Effector memory CD4-positive, alpha-beta T cell (primary cell): Measurements from ENCODE around the gene IL17RA.
A peak's percentile ranks its signal among the peaks of the same experiment; 100 is the strongest.

Experiments used
- DNase-seq, 3 donors: peaks; one replicate each; pipeline ENCODE4 v3.0.0-alpha.2; 2020
- H3K27ac ChIP-seq: 2 replicates; pipeline ENCODE4 v1.7.0; 2013; ENCODE audit warnings: mild to moderate bottlenecking, low read length, moderate library complexity; ENCODE audit not compliant: insufficient read depth, poor library complexity, severe bottlenecking
- H3K27me3 ChIP-seq: replicated peaks from 2 replicates; pipeline ENCODE4 v1.7.0; 2013; ENCODE audit warnings: mild to moderate bottlenecking, low read length; ENCODE audit not compliant: insufficient read depth, control insufficient read depth, poor library complexity, severe bottlenecking
- H3K36me3 ChIP-seq: 2 replicates; pipeline ENCODE4 v1.7.0; 2013; ENCODE audit warnings: mild to moderate bottlenecking, low read length, moderate library complexity; ENCODE audit not compliant: control insufficient read depth, insufficient read depth
- H3K4me1 ChIP-seq: 2 replicates; pipeline ENCODE4 v1.7.0; 2013; ENCODE audit warnings: low read length, mild to moderate bottlenecking; ENCODE audit not compliant: control insufficient read depth, insufficient read depth, poor library complexity, severe bottlenecking
- H3K4me3 ChIP-seq: 2 replicates; pipeline ENCODE4 v1.7.0; 2013; ENCODE audit warnings: low read length, low read depth, mild to moderate bottlenecking; ENCODE audit not compliant: insufficient read depth, poor library complexity, severe bottlenecking
- H3K9me3 ChIP-seq: 2 replicates; pipeline ENCODE4 v1.7.0; 2013; ENCODE audit warnings: mild to moderate bottlenecking, low read length, moderate library complexity; ENCODE audit not compliant: control insufficient read depth

The IL17RA gene

GRCh38 chr22:17149076-17149815, 64.4 kb downstream of the IL17RA start:
- peaks cover 14% of the 10 kb centered on the region for H3K36me3 ChIP-seq
- H3K4me3 ChIP-seq, result no peak overlapping the region

GRCh38 chr22:17152340-17152739, 67.5 kb downstream of the IL17RA start:
- no peaks in the 10 kb centered on the region for H3K9me3 ChIP-seq
- peaks cover 9% of the 10 kb centered on the region for H3K36me3 ChIP-seq
- H3K4me3 ChIP-seq, result no peak overlapping the region
- peaks cover 2% of the 10 kb centered on the region for H3K4me1 ChIP-seq
- no peaks in the 10 kb centered on the region for H3K27me3 ChIP-seq
- H3K27ac ChIP-seq, result no peak overlapping the region
- DNase-seq, result no peak

More at GRCh38 chr22:17149076-17149815, 64.4 kb downstream of the IL17RA start:
- H3K4me1 ChIP-seq, result no peaks in the 10 kb centered on the region
- no peak for DNase-seq
- no peaks in the 10 kb centered on the region for H3K9me3 ChIP-seq
- H3K27ac ChIP-seq, result no peak overlapping the region
- H3K27me3 ChIP-seq, result no peaks in the 10 kb centered on the region

- peaks cover 8% of the 10 kb centered on the region for H3K4me1 ChIP-seq
- no peaks in the 10 kb centered on the region for H3K9me3 ChIP-seq
- DNase-seq, result no peak
- H3K27me3 ChIP-seq, result no peaks in the 10 kb centered on the region
- H3K27ac ChIP-seq, result no peak overlapping the region
- no peak overlapping the region for H3K4me3 ChIP-seq
- H3K36me3 ChIP-seq, result peaks cover 9% of the 10 kb centered on the region
Observed at GRCh38 chr22:17152971-17153370, 68.2 kb downstream of the IL17RA start.

GRCh38 chr22:17155941-17156340, 71.1 kb downstream of the IL17RA start:
- H3K27ac ChIP-seq, result no peak overlapping the region
- no peak for DNase-seq
- H3K4me3 ChIP-seq, result no peak overlapping the region
- H3K4me1 ChIP-seq, result peaks cover 20% of the 10 kb centered on the region
- H3K27me3 ChIP-seq, result no peaks in the 10 kb centered on the region
- H3K36me3 ChIP-seq, result no peaks in the 10 kb centered on the region
- H3K9me3 ChIP-seq, result no peaks in the 10 kb centered on the region

GRCh38 chr22:17157714-17158113, 72.9 kb downstream of the IL17RA start:
- no peak overlapping the region for H3K4me3 ChIP-seq
- H3K27ac ChIP-seq, result no peak overlapping the region

GRCh38 chr22:17158176-17158567, 73.4 kb downstream of the IL17RA start:
- no peak for DNase-seq
- Histone ChIP-seq H3K9me3 (no peaks in the 10 kb centered on the region), H3K36me3 (no peaks in the 10 kb centered on the region), H3K4me1 (peaks cover 20% of the 10 kb centered on the region), H3K4me3 (peak overlapping the region; percentile 60), H3K27ac (peak overlapping the region; percentile 67), H3K27me3 (no peaks in the 10 kb centered on the region)

More at GRCh38 chr22:17157714-17158113, 72.9 kb downstream of the IL17RA start:
- H3K36me3 ChIP-seq, result no peaks in the 10 kb centered on the region
- H3K27me3 ChIP-seq, result no peaks in the 10 kb centered on the region
- no peak for DNase-seq
- H3K9me3 ChIP-seq, result no peaks in the 10 kb centered on the region
- H3K4me1 ChIP-seq, result peaks cover 20% of the 10 kb centered on the region

GRCh38 chr22:17158568-17159503, 74.0 kb downstream of the IL17RA start, which contains the start of gene HDHD5:
TSS of gene HDHD5 (minus strand) at chr22:17159277. CDS start at chr22:17159251, 26 bp downstream.
- no peaks in the 10 kb centered on the region for H3K9me3 ChIP-seq
- H3K4me1 ChIP-seq, result peaks cover 20% of the 10 kb centered on the region
- peak within 1 kb of the TSS; percentile 65 for H3K4me3 ChIP-seq
- no peaks in the 10 kb centered on the region for H3K36me3 ChIP-seq
- DNase-seq, result peak; percentile 78 to 86 (median 80)
- H3K27ac ChIP-seq, result peak within 1 kb of the TSS; percentile 67
- H3K27me3 ChIP-seq, result no peaks in the 10 kb centered on the region

GRCh38 chr22:17159504-17159951, 74.7 kb downstream of the IL17RA start:
- H3K4me3 ChIP-seq, result peak overlapping the region; percentile 65
- no peaks in the 10 kb centered on the region for H3K9me3 ChIP-seq
- peak in 1 of 3 donors; percentile 8 for DNase-seq
- no peaks in the 10 kb centered on the region for H3K27me3 ChIP-seq
- H3K36me3 ChIP-seq, result no peaks in the 10 kb centered on the region
- peaks cover 20% of the 10 kb centered on the region for H3K4me1 ChIP-seq
- H3K27ac ChIP-seq, result peak overlapping the region; percentile 40

GRCh38 chr22:17161991-17162390, 77.2 kb downstream of the IL17RA start:
- no peak for DNase-seq
- H3K9me3 ChIP-seq, result no peaks in the 10 kb centered on the region
- no peaks in the 10 kb centered on the region for H3K36me3 ChIP-seq
- no peaks in the 10 kb centered on the region for H3K27me3 ChIP-seq
- no peak overlapping the region for H3K4me3 ChIP-seq
- H3K4me1 ChIP-seq, result peaks cover 20% of the 10 kb centered on the region
- no peak overlapping the region for H3K27ac ChIP-seq
